HG02973 (cell line): ENCODE data around the gene SOX5.
"Not testable (repeated sequence)": the region's sequence is repeated elsewhere in the genome, so short reads cannot be mapped to it uniquely, and the experiment has no call there.

ENCODE experiments used
- ATAC-seq: cut with Tn5 transposase; IDR thresholded peaks from one replicate; pipeline ENCODE4 v1.9.1; 2021; ENCODE audit warnings: moderate library complexity; ENCODE audit not compliant: unreplicated experiment

SOX5 gene

GRCh38 chr12:23760495-23760894 is 189.0 kb downstream of the SOX5 start:
- no peak for ATAC-seq

GRCh38 chr12:23758608-23759007 is 190.9 kb downstream of the SOX5 start:
- ATAC-seq, result no peak

GRCh38 chr12:23757541-23757962 is 191.9 kb downstream of the SOX5 start:
- no peak for ATAC-seq

- ATAC-seq, result no peak
Observed at GRCh38 chr12:23756416-23756815, 193.1 kb downstream of the SOX5 start.

GRCh38 chr12:23753628-23754365 is 195.7 kb downstream of the SOX5 start:
- no peak for ATAC-seq

GRCh38 chr12:23752245-23752644 is 197.2 kb downstream of the SOX5 start:
- ATAC-seq, result no peak

GRCh38 chr12:23751641-23752040 is 197.8 kb downstream of the SOX5 start:
- no peak for ATAC-seq

- no peak for ATAC-seq
Observed at GRCh38 chr12:23750923-23751322, 198.5 kb downstream of the SOX5 start.

GRCh38 chr12:23744696-23745095 is 204.8 kb downstream of the SOX5 start:
- ATAC-seq, result no peak

GRCh38 chr12:23742574-23742973 is 206.9 kb downstream of the SOX5 start:
- no peak for ATAC-seq

- ATAC-seq, result no peak
Observed at GRCh38 chr12:23731493-23731892, 218.0 kb downstream of the SOX5 start.

- no peak for ATAC-seq
Observed at GRCh38 chr12:23731035-23731434, 218.4 kb downstream of the SOX5 start.

- ATAC-seq, result no peak
Observed at GRCh38 chr12:23729359-23729758, 220.1 kb downstream of the SOX5 start.

- ATAC-seq, result no peak
Observed at GRCh38 chr12:23726646-23727045, 222.8 kb downstream of the SOX5 start.

- ATAC-seq, result no peak
Observed at GRCh38 chr12:23722655-23723054, 226.8 kb downstream of the SOX5 start.

GRCh38 chr12:23721268-23721667 is 228.2 kb downstream of the SOX5 start:
- no peak for ATAC-seq

GRCh38 chr12:23719493-23719892 is 230.0 kb downstream of the SOX5 start:
- ATAC-seq, result no peak

- ATAC-seq, result not testable (repeated sequence)
Observed at GRCh38 chr12:23710361-23710760, 239.1 kb downstream of the SOX5 start.

GRCh38 chr12:23708185-23708837 is 241.2 kb downstream of the SOX5 start:
- no peak for ATAC-seq

GRCh38 chr12:23707270-23707669 is 242.2 kb downstream of the SOX5 start:
- ATAC-seq, result no peak

- no peak for ATAC-seq
Observed at GRCh38 chr12:23704992-23705943, 244.2 kb downstream of the SOX5 start.
